Liver (tissue), 9 donors: ENCODE measurements around the gene TRMT10C. TPM values are rescaled to one million over a fixed set of nuclear protein-coding genes. Genes with fewer than 3 reads are reported as not detected.
A peak's percentile ranks its signal among the peaks of the same experiment; 100 is the strongest.

Experiments
- DNase-seq: peaks from one replicate; pipeline ENCODE4 v3.0.0-alpha.2; 2017; ENCODE audit warnings: low spot score
- H3K27ac ChIP-seq, 2 donors: one replicate each; pipeline ENCODE4 v1.7.0; 2013; ENCODE audit warnings: inconsistent platforms in 2 of 2, low read length in 2 of 2, control low read depth in 1 of 2, low read depth in 1 of 2, mild to moderate bottlenecking in 1 of 2
- H3K27me3 ChIP-seq, 4 donors: one replicate each; pipeline versions ENCODE4 v1.6.1 to v1.7.0; 2013; ENCODE audit warnings: low read length in 3 of 4, inconsistent platforms in 1 of 4, mild to moderate bottlenecking in 1 of 4, moderate library complexity in 1 of 4; ENCODE audit not compliant: control insufficient read depth in 4 of 4, insufficient read depth in 4 of 4
- H3K36me3 ChIP-seq, 4 donors: one replicate each; pipeline versions ENCODE4 v1.6.1 to v1.7.0; 2013; ENCODE audit warnings: low read length in 3 of 4, mild to moderate bottlenecking in 3 of 4, low read depth in 1 of 4, moderate library complexity in 1 of 4; ENCODE audit not compliant: control insufficient read depth in 4 of 4, insufficient read depth in 3 of 4
- H3K4me1 ChIP-seq, 4 donors: one replicate each; pipeline versions ENCODE4 v1.6.1 to v1.7.0; 2013; ENCODE audit warnings: low read length in 3 of 4, mild to moderate bottlenecking in 3 of 4, moderate library complexity in 1 of 4; ENCODE audit not compliant: control insufficient read depth in 4 of 4, insufficient read depth in 4 of 4
- H3K4me3 ChIP-seq, 3 donors: one replicate each; pipeline versions ENCODE4 v1.6.1 to v1.7.0; 2013; ENCODE audit warnings: low read length in 3 of 3, control low read depth in 1 of 3, low read depth in 1 of 3, mild to moderate bottlenecking in 1 of 3
- H3K9ac ChIP-seq, 2 donors: one replicate each; pipeline ENCODE4 v1.7.0; 2013; ENCODE audit warnings: low read length in 2 of 2, mild to moderate bottlenecking in 2 of 2, moderate library complexity in 2 of 2, control low read depth in 1 of 2, low read depth in 1 of 2
- H3K9me3 ChIP-seq, 4 donors: one replicate each; pipeline versions ENCODE4 v1.6.1 to v1.7.0; 2013; ENCODE audit warnings: low read length in 3 of 4; ENCODE audit not compliant: control insufficient read depth in 4 of 4
- EGR1 ChIP-seq, 2 donors: IDR thresholded peaks; 2 replicates each; pipeline ENCODE4 v1.6.1; 2016 to 2018; ENCODE audit warnings: antibody characterized with exemption in 2 of 2, low read depth in 2 of 2
- FOXA1 ChIP-seq: IDR thresholded peaks from 2 replicates; pipeline ENCODE4 v1.6.1; 2016; ENCODE audit warnings: antibody characterized with exemption
- FOXA2 ChIP-seq: IDR thresholded peaks from 2 replicates; pipeline ENCODE4 v1.6.1; 2016; ENCODE audit warnings: antibody characterized with exemption
- GABPA ChIP-seq, 2 donors: IDR thresholded peaks in 1 of 2; conservative IDR thresholded peaks in 1 of 2; 2 replicates each; pipeline ENCODE4 v1.6.1; 2016; ENCODE audit warnings: antibody characterized with exemption in 2 of 2, mild to moderate bottlenecking in 1 of 2, moderate library complexity in 1 of 2
- HNF4A ChIP-seq, 2 donors: conservative IDR thresholded peaks; 2 replicates each; pipeline ENCODE4 v1.6.1; 2016; ENCODE audit warnings: antibody characterized with exemption in 2 of 2, mild to moderate bottlenecking in 2 of 2
- HNF4G ChIP-seq: IDR thresholded peaks from 2 replicates; pipeline ENCODE4 v1.6.1; 2016; ENCODE audit warnings: antibody characterized with exemption
- JUND ChIP-seq, 2 donors: IDR thresholded peaks; 2 replicates each; pipeline ENCODE4 v1.6.1; 2016; ENCODE audit warnings: antibody characterized with exemption in 2 of 2
- NR2F2 ChIP-seq: IDR thresholded peaks from 2 replicates; pipeline ENCODE4 v1.6.1; 2016; ENCODE audit warnings: antibody characterized with exemption
- RAD21 ChIP-seq, 2 donors: IDR thresholded peaks; 2 replicates each; pipeline ENCODE4 v1.6.1; 2016; ENCODE audit warnings: antibody characterized with exemption in 2 of 2, mild to moderate bottlenecking in 2 of 2
- RXRA ChIP-seq, 2 donors: IDR thresholded peaks; 2 replicates each; pipeline ENCODE4 v1.6.1; 2017 to 2018; ENCODE audit warnings: antibody characterized with exemption in 2 of 2, mild to moderate bottlenecking in 1 of 2
- SP1 ChIP-seq: IDR thresholded peaks from 2 replicates; pipeline ENCODE4 v1.6.1; 2018; ENCODE audit warnings: antibody characterized with exemption, mild to moderate bottlenecking
- TAF1 ChIP-seq: conservative IDR thresholded peaks from 2 replicates; pipeline ENCODE4 v1.6.1; 2016; ENCODE audit warnings: antibody characterized with exemption, mild to moderate bottlenecking
- YY1 ChIP-seq: IDR thresholded peaks from 2 replicates; pipeline ENCODE4 v1.6.1; 2016; ENCODE audit warnings: antibody characterized with exemption, mild to moderate bottlenecking
- WGBS: extraction: QIAGEN DNeasy Blood & Tissue Kit; methylation state at CpG from one replicate; pipeline ENCODE4 v1.1.7; 2013; 5-methylcytosine and 5-hydroxymethylcytosine counted together
- polyA plus RNA-seq, 2 donors: library from polyadenylated mRNA; stranded (reverse) in 1 of 2; unstranded in 1 of 2; fragments of 200-250 nt in 1 of 2; fragments of >200 nt in 1 of 2; fragmentation: Nextera tagmentation in 1 of 2; extraction: Ambion mirVana in 1 of 2; gene quantifications; one replicate each; pipeline versions ENCODE4 v1.2.1 to v1.2.3, GENCODE V29; 2013 to 2015
- total RNA-seq, 2 donors: library from RNA; depleted of rRNA; stranded (reverse); fragments of >200 nt; gene quantifications; one replicate each; pipeline ENCODE4 v1.2.3, GENCODE V29; 2014
- TF ChIP-seq, protein P1 (sequence below): fragments of 150-350 bp; IDR thresholded peaks from 2 replicates; pipeline ENCODE4 v1.5.1; 2017; ENCODE audit warnings: improper control_type of control experiment, low read depth, low read length; ENCODE audit not compliant: missing input control
- TF ChIP-seq, protein P2 (sequence below): IDR thresholded peaks from 2 replicates; pipeline ENCODE4 v1.6.1; 2016; ENCODE audit warnings: antibody characterized with exemption, mild to moderate bottlenecking
- TF ChIP-seq, protein P3 (sequence below): IDR thresholded peaks from 2 replicates; pipeline ENCODE4 v1.6.1; 2016; ENCODE audit warnings: antibody characterized with exemption
- TF ChIP-seq, protein P4 (sequence below): IDR thresholded peaks from 2 replicates; pipeline ENCODE4 v1.6.1; 2016; ENCODE audit warnings: antibody characterized with exemption
- TF ChIP-seq, protein P5 (sequence below): IDR thresholded peaks from 2 replicates; pipeline ENCODE4 v1.6.1; 2016; ENCODE audit warnings: antibody characterized with exemption
- donor health status: healthy.
- donor health status: healthy.
- donor health status: healthy.
- donor health status: healthy.
- donor health status: healthy.

The TRMT10C gene
- total and polyA plus RNA-seq, 4 donors: 12.6 to 30.3 (median 16.5) TPM

DNA sequence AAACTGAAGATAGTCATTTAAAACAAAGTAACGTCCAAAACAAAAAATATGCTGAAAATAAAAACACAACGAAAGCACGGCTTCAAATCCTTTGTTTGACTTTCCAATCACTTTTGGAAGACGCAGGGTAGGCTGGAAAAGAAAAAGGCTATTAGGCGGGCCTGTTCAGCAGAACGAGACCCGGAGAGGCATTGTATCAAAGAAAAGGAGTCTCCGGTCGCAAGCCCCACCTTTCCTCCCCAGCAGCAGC lies 49.3 kb upstream of the TRMT10C start:
- no peak for DNase-seq
- Histone ChIP-seq H3K27ac (peak overlapping the region; percentile 88 to 97), H3K9ac (peak overlapping the region; percentile 67 to 90), H3K4me3 (peak overlapping the region; percentile 76 to 96 (median 85)), H3K36me3 (no peaks in the 10 kb centered on the region), H3K9me3 (no peaks in the 10 kb centered on the region), H3K27me3 (no peaks in the 10 kb centered on the region), H3K4me1 (peaks cover 0 to 8% (median 3%) of the 10 kb centered on the region in 4 donors)
- TF ChIP-seq, protein P1, sequence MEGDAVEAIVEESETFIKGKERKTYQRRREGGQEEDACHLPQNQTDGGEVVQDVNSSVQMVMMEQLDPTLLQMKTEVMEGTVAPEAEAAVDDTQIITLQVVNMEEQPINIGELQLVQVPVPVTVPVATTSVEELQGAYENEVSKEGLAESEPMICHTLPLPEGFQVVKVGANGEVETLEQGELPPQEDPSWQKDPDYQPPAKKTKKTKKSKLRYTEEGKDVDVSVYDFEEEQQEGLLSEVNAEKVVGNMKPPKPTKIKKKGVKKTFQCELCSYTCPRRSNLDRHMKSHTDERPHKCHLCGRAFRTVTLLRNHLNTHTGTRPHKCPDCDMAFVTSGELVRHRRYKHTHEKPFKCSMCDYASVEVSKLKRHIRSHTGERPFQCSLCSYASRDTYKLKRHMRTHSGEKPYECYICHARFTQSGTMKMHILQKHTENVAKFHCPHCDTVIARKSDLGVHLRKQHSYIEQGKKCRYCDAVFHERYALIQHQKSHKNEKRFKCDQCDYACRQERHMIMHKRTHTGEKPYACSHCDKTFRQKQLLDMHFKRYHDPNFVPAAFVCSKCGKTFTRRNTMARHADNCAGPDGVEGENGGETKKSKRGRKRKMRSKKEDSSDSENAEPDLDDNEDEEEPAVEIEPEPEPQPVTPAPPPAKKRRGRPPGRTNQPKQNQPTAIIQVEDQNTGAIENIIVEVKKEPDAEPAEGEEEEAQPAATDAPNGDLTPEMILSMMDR: no peak
- TF ChIP-seq RAD21 (IDR thresholded peaks at IDR 0.05) (no peak), TAF1 (no peak), HNF4A (conservative IDR thresholded peaks at IDR 0.05) (no peak), GABPA (IDR thresholded peaks at IDR 0.05 in 1 of 2, conservative IDR thresholded peaks at IDR 0.05 in 1 of 2) (no peak), JUND (IDR thresholded peaks at IDR 0.05) (no peak), HNF4G (no peak), NR2F2 (no peak), YY1 (no peak), SP1 (no peak), RXRA (IDR thresholded peaks at IDR 0.05) (no peak), EGR1 (IDR thresholded peaks at IDR 0.05; ENCODE audit: low read depth in 2 of 2) (no peak), FOXA2 (no peak), FOXA1 (no peak)
- TF ChIP-seq, protein P2, sequence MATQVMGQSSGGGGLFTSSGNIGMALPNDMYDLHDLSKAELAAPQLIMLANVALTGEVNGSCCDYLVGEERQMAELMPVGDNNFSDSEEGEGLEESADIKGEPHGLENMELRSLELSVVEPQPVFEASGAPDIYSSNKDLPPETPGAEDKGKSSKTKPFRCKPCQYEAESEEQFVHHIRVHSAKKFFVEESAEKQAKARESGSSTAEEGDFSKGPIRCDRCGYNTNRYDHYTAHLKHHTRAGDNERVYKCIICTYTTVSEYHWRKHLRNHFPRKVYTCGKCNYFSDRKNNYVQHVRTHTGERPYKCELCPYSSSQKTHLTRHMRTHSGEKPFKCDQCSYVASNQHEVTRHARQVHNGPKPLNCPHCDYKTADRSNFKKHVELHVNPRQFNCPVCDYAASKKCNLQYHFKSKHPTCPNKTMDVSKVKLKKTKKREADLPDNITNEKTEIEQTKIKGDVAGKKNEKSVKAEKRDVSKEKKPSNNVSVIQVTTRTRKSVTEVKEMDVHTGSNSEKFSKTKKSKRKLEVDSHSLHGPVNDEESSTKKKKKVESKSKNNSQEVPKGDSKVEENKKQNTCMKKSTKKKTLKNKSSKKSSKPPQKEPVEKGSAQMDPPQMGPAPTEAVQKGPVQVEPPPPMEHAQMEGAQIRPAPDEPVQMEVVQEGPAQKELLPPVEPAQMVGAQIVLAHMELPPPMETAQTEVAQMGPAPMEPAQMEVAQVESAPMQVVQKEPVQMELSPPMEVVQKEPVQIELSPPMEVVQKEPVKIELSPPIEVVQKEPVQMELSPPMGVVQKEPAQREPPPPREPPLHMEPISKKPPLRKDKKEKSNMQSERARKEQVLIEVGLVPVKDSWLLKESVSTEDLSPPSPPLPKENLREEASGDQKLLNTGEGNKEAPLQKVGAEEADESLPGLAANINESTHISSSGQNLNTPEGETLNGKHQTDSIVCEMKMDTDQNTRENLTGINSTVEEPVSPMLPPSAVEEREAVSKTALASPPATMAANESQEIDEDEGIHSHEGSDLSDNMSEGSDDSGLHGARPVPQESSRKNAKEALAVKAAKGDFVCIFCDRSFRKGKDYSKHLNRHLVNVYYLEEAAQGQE: no peak
- TF ChIP-seq, protein P3, sequence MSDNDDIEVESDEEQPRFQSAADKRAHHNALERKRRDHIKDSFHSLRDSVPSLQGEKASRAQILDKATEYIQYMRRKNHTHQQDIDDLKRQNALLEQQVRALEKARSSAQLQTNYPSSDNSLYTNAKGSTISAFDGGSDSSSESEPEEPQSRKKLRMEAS: no peak
- TF ChIP-seq, protein P4, sequence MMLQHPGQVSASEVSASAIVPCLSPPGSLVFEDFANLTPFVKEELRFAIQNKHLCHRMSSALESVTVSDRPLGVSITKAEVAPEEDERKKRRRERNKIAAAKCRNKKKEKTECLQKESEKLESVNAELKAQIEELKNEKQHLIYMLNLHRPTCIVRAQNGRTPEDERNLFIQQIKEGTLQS: no peak
- TF ChIP-seq, protein P5, sequence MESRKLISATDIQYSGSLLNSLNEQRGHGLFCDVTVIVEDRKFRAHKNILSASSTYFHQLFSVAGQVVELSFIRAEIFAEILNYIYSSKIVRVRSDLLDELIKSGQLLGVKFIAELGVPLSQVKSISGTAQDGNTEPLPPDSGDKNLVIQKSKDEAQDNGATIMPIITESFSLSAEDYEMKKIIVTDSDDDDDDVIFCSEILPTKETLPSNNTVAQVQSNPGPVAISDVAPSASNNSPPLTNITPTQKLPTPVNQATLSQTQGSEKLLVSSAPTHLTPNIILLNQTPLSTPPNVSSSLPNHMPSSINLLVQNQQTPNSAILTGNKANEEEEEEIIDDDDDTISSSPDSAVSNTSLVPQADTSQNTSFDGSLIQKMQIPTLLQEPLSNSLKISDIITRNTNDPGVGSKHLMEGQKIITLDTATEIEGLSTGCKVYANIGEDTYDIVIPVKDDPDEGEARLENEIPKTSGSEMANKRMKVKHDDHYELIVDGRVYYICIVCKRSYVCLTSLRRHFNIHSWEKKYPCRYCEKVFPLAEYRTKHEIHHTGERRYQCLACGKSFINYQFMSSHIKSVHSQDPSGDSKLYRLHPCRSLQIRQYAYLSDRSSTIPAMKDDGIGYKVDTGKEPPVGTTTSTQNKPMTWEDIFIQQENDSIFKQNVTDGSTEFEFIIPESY: no peak
- WGBS: 1% methylated on average over 9 of the region's 9 CpGs
